ENCODE measurements around the gene TMEM63A.

The TMEM63A gene

GRCh38 chr1:225923381-225923691, 41.2 kb upstream of the TMEM63A start:
- peak overlapping the region; percentile 93 for H2AFZ ChIP-seq (ENCODE audit: low read length)

GRCh38 chr1:225921734-225922709, 39.8 kb upstream of the TMEM63A start:
- peaks cover 38% of the 10 kb centered on the region for H3K79me2 ChIP-seq (ENCODE audit: low read length)
- peaks cover 13% of the 10 kb centered on the region; the same call in 1 of the 2 replicates for H3F3A ChIP-seq (ENCODE audit: insufficient read depth, low read length)
- peaks cover 15% of the 10 kb centered on the region for H3K4me1 ChIP-seq (ENCODE audit: low read length)
- no peaks in the 10 kb centered on the region for H3K27me3 ChIP-seq (replicated peaks; ENCODE audit: insufficient read depth, low read length)
- peak overlapping the region; percentile 90; the same call in 1 of the 2 replicates for H3K4me2 ChIP-seq (ENCODE audit: low read depth, low read length)
- H3K36me3 ChIP-seq (replicated peaks; ENCODE audit: insufficient read depth, low read length), result peaks cover 3% of the 10 kb centered on the region; the same call in 1 of the 2 replicates
- H3K9ac ChIP-seq (ENCODE audit: low read length), result no peak overlapping the region
- no peaks in the 10 kb centered on the region for H3K9me2 ChIP-seq (replicated peaks; ENCODE audit: insufficient read depth, low read length)
- TF ChIP-seq CTCF (IDR thresholded peaks at IDR 0.05; ENCODE audit: low read length) (no peak), EZH2phosphoT487 (IDR thresholded peaks at IDR 0.05; ENCODE audit: low read length) (no peak), EZH2 (optimal IDR thresholded peaks at IDR 0.05; ENCODE audit: low read depth, low read length) (no peak)
- H3K27ac ChIP-seq (ENCODE audit: low read length), result no peak overlapping the region
- H4K20me1 ChIP-seq (ENCODE audit: insufficient read depth, low read length), result no peaks in the 10 kb centered on the region
- no peak for DNase-seq
- H2AFZ ChIP-seq (ENCODE audit: low read length), result no peak overlapping the region
- no peaks in the 10 kb centered on the region for H3K9me3 ChIP-seq (replicated peaks; ENCODE audit: insufficient read depth, low read length)
- no peak overlapping the region for H3K4me3 ChIP-seq (ENCODE audit: low read length)

More at GRCh38 chr1:225923381-225923691, 41.2 kb upstream of the TMEM63A start:
- TF ChIP-seq EZH2phosphoT487 (IDR thresholded peaks at IDR 0.05; ENCODE audit: low read length), result no peak
- no peak for TF ChIP-seq CTCF (IDR thresholded peaks at IDR 0.05; ENCODE audit: low read length)
- TF ChIP-seq EZH2 (optimal IDR thresholded peaks at IDR 0.05; ENCODE audit: low read depth, low read length), result no peak
- Histone ChIP-seq H3F3A (ENCODE audit: insufficient read depth, low read length) (peaks cover 13% of the 10 kb centered on the region; the same call in 1 of the 2 replicates), H3K9ac (ENCODE audit: low read length) (peak overlapping the region; percentile 97), H3K9me3 (replicated peaks; ENCODE audit: insufficient read depth, low read length) (no peaks in the 10 kb centered on the region), H4K20me1 (ENCODE audit: insufficient read depth, low read length) (no peaks in the 10 kb centered on the region), H3K4me1 (ENCODE audit: low read length) (peaks cover 15% of the 10 kb centered on the region), H3K27me3 (replicated peaks; ENCODE audit: insufficient read depth, low read length) (no peaks in the 10 kb centered on the region), H3K4me3 (ENCODE audit: low read length) (peak overlapping the region; percentile 98), H3K4me2 (ENCODE audit: low read depth, low read length) (peak overlapping the region; percentile 90), H3K36me3 (replicated peaks; ENCODE audit: insufficient read depth, low read length) (peaks cover 3% of the 10 kb centered on the region; the same call in 1 of the 2 replicates), H3K79me2 (ENCODE audit: low read length) (peaks cover 38% of the 10 kb centered on the region), H3K27ac (ENCODE audit: low read length) (peak overlapping the region; percentile 83), H3K9me2 (replicated peaks; ENCODE audit: insufficient read depth, low read length) (no peaks in the 10 kb centered on the region)
- no peak for DNase-seq

GRCh38 chr1:225919906-225920305, 37.7 kb upstream of the TMEM63A start:
- no peak overlapping the region for H3K9ac ChIP-seq (ENCODE audit: low read length)
- no peaks in the 10 kb centered on the region for H4K20me1 ChIP-seq (ENCODE audit: insufficient read depth, low read length)
- no peaks in the 10 kb centered on the region for H3K27me3 ChIP-seq (replicated peaks; ENCODE audit: insufficient read depth, low read length)
- H3K79me2 ChIP-seq (ENCODE audit: low read length), result peaks cover 38% of the 10 kb centered on the region
- H3K4me2 ChIP-seq (ENCODE audit: low read depth, low read length), result no peak overlapping the region
- H3F3A ChIP-seq (ENCODE audit: insufficient read depth, low read length), result peaks cover 11% of the 10 kb centered on the region; the same call in 1 of the 2 replicates
- H2AFZ ChIP-seq (ENCODE audit: low read length), result no peak overlapping the region
- TF ChIP-seq CTCF (IDR thresholded peaks at IDR 0.05; ENCODE audit: low read length) (no peak), EZH2 (optimal IDR thresholded peaks at IDR 0.05; ENCODE audit: low read depth, low read length) (no peak), EZH2phosphoT487 (IDR thresholded peaks at IDR 0.05; ENCODE audit: low read length) (no peak)
- H3K27ac ChIP-seq (ENCODE audit: low read length), result no peak overlapping the region
- H3K9me3 ChIP-seq (replicated peaks; ENCODE audit: insufficient read depth, low read length), result no peaks in the 10 kb centered on the region
- no peak for DNase-seq
- H3K36me3 ChIP-seq (replicated peaks; ENCODE audit: insufficient read depth, low read length), result peaks cover 3% of the 10 kb centered on the region; the same call in 1 of the 2 replicates
- no peaks in the 10 kb centered on the region for H3K9me2 ChIP-seq (replicated peaks; ENCODE audit: insufficient read depth, low read length)
- no peak overlapping the region for H3K4me3 ChIP-seq (ENCODE audit: low read length)
- H3K4me1 ChIP-seq (ENCODE audit: low read length), result peaks cover 15% of the 10 kb centered on the region

All from MM.1S (cell line).